Mucosa of stomach (tissue), 1 donor: ENCODE results near the gene MAP7.
"Not testable (repeated sequence)": the region's sequence is repeated elsewhere in the genome, so short reads cannot be mapped to it uniquely, and the experiment has no call there.

ENCODE experiments used
- H3K27me3 ChIP-seq: one replicate; pipeline ENCODE4 v1.7.0; 2013; ENCODE audit warnings: mild to moderate bottlenecking, low read length; ENCODE audit not compliant: control insufficient read depth, insufficient read depth
- H3K36me3 ChIP-seq: one replicate; pipeline ENCODE4 v1.7.0; 2013; ENCODE audit warnings: low read length; ENCODE audit not compliant: control insufficient read depth, insufficient read depth
- H3K4me1 ChIP-seq: one replicate; pipeline ENCODE4 v1.7.0; 2013; ENCODE audit warnings: mild to moderate bottlenecking, low read length; ENCODE audit not compliant: control insufficient read depth, insufficient read depth
- H3K4me3 ChIP-seq: one replicate; pipeline ENCODE4 v1.7.0; 2013; ENCODE audit warnings: low read length
- H3K9ac ChIP-seq: one replicate; pipeline ENCODE4 v1.7.0; 2013; ENCODE audit warnings: mild to moderate bottlenecking, low read length, moderate library complexity
- H3K9me3 ChIP-seq: one replicate; pipeline ENCODE4 v1.7.0; 2013; ENCODE audit warnings: mild to moderate bottlenecking, low read length, moderate library complexity; ENCODE audit not compliant: control insufficient read depth
- donor health status: Pancreatic carcinoma.

Gene MAP7

DNA sequence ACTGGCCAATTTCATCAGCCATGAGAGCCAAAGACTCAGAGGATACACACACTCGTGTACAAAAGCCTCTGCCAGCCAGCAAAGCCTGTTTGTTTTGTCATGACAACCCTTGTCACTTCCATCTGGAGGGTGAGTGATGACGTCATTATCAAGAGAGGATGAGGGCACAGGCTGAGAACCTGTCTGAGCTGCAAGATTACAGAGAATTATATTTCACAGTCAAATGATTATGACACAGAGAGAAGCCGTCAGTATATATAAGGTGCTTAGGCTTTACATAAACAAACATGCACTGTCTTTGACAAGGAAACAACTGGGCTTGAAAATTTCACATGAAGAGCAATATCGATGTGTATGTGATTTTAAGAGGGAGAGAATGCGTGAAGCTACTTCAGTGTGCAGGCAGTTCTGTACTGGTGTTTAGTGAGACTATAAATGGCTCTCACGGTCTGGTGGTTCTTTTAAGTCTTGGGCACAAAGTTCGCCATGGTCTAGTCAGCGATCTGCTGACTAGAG lies 224.1 kb downstream of the MAP7 start:
- H3K4me3 ChIP-seq, result no peak overlapping the region
- no peaks in the 10 kb centered on the region for H3K4me1 ChIP-seq
- no peaks in the 10 kb centered on the region for H3K36me3 ChIP-seq
- H3K27me3 ChIP-seq, result no peaks in the 10 kb centered on the region
- no peak overlapping the region for H3K9ac ChIP-seq
- no peaks in the 10 kb centered on the region for H3K9me3 ChIP-seq

- Histone ChIP-seq H3K9me3 (no peaks in the 10 kb centered on the region), H3K4me3 (no peak overlapping the region), H3K36me3 (no peaks in the 10 kb centered on the region), H3K9ac (no peak overlapping the region), H3K27me3 (no peaks in the 10 kb centered on the region), H3K4me1 (no peaks in the 10 kb centered on the region)
These were observed 225.4 kb downstream of the MAP7 start for GRCh38 chr6:136324686-136325380.

- H3K4me3 ChIP-seq, result no peak overlapping the region
These were observed 226.7 kb downstream of the MAP7 start for GRCh38 chr6:136323431-136324112.

GRCh38 chr6:136319732-136320131 lies 230.5 kb downstream of the MAP7 start:
- no peaks in the 10 kb centered on the region for H3K9me3 ChIP-seq
- no peaks in the 10 kb centered on the region for H3K36me3 ChIP-seq
- H3K9ac ChIP-seq, result no peak overlapping the region
- no peak overlapping the region for H3K4me3 ChIP-seq
- H3K27me3 ChIP-seq, result no peaks in the 10 kb centered on the region
- no peaks in the 10 kb centered on the region for H3K4me1 ChIP-seq

More at GRCh38 chr6:136323431-136324112, 226.7 kb downstream of the MAP7 start:
- Histone ChIP-seq H3K27me3 (no peaks in the 10 kb centered on the region), H3K36me3 (no peaks in the 10 kb centered on the region), H3K4me1 (no peaks in the 10 kb centered on the region), H3K9me3 (no peaks in the 10 kb centered on the region), H3K9ac (no peak overlapping the region)

- no peak overlapping the region for H3K4me3 ChIP-seq
- H3K27me3 ChIP-seq, result no peaks in the 10 kb centered on the region
- no peak overlapping the region for H3K9ac ChIP-seq
- no peaks in the 10 kb centered on the region for H3K9me3 ChIP-seq
- H3K36me3 ChIP-seq, result no peaks in the 10 kb centered on the region
- H3K4me1 ChIP-seq, result no peaks in the 10 kb centered on the region
These were observed 231.5 kb downstream of the MAP7 start for GRCh38 chr6:136318676-136319075.

DNA sequence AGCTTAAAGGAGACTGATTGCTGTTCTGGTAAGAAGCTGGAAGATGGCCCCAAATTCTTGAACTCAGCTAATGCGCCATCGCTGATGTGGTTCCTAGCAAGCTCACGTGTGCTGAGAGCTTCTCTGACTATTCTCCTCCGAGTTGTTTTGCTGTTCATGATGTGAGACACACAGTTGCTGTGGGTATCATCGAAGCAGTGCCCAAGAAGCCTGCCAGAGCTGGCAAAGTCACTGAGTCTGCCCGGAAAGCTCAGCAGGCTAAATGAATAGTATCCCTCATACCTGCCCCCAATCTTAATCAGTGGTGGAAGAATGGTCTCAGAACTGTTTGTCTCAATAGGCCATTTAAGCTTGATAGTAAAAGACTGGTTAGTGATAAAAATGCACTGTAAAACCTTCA lies 232.3 kb downstream of the MAP7 start:
- no peaks in the 10 kb centered on the region for H3K9me3 ChIP-seq
- no peaks in the 10 kb centered on the region for H3K27me3 ChIP-seq
- H3K4me1 ChIP-seq, result no peaks in the 10 kb centered on the region
- H3K9ac ChIP-seq, result no peak overlapping the region
- H3K36me3 ChIP-seq, result no peaks in the 10 kb centered on the region
- H3K4me3 ChIP-seq, result no peak overlapping the region

GRCh38 chr6:136317021-136317694 lies 233.1 kb downstream of the MAP7 start:
- H3K4me3 ChIP-seq, result no peak overlapping the region
- no peaks in the 10 kb centered on the region for H3K4me1 ChIP-seq
- no peaks in the 10 kb centered on the region for H3K27me3 ChIP-seq
- H3K36me3 ChIP-seq, result no peaks in the 10 kb centered on the region
- no peak overlapping the region for H3K9ac ChIP-seq
- H3K9me3 ChIP-seq, result no peaks in the 10 kb centered on the region

- no peak overlapping the region for H3K9ac ChIP-seq
- no peaks in the 10 kb centered on the region for H3K36me3 ChIP-seq
- no peak overlapping the region for H3K4me3 ChIP-seq
- H3K4me1 ChIP-seq, result no peaks in the 10 kb centered on the region
- H3K27me3 ChIP-seq, result no peaks in the 10 kb centered on the region
- no peaks in the 10 kb centered on the region for H3K9me3 ChIP-seq
These were observed 234.6 kb downstream of the MAP7 start for GRCh38 chr6:136315594-136315993.

DNA sequence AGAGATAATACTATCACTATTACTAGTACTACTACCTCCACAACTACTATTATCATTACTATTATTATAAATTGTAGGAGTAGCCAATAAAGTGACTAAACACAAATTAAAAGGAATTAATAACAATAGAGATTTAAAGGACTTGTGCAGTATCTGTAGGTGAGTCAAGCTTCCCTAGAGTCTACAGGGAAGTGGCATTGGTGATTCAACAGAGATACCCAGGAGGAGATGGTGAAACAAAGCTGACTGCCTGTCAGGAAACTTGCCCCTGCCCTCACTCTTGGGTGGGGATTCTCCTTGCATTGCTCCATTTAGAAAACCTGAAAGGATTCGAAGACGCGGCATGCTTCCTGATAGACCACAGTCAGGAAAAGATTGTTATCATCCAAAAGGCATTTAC lies 237.2 kb downstream of the MAP7 start:
- no peak overlapping the region for H3K9ac ChIP-seq
- no peak overlapping the region for H3K4me3 ChIP-seq
- no peaks in the 10 kb centered on the region for H3K36me3 ChIP-seq
- H3K9me3 ChIP-seq, result no peaks in the 10 kb centered on the region
- no peaks in the 10 kb centered on the region for H3K4me1 ChIP-seq
- H3K27me3 ChIP-seq, result no peaks in the 10 kb centered on the region

GRCh38 chr6:136309729-136310311 lies 240.4 kb downstream of the MAP7 start:
- H3K27me3 ChIP-seq, result no peaks in the 10 kb centered on the region
- no peaks in the 10 kb centered on the region for H3K9me3 ChIP-seq
- H3K9ac ChIP-seq, result no peak overlapping the region
- H3K36me3 ChIP-seq, result no peaks in the 10 kb centered on the region
- H3K4me3 ChIP-seq, result no peak overlapping the region
- no peaks in the 10 kb centered on the region for H3K4me1 ChIP-seq

GRCh38 chr6:136309171-136309570 lies 241.1 kb downstream of the MAP7 start:
- Histone ChIP-seq H3K9ac (no peak overlapping the region), H3K36me3 (no peaks in the 10 kb centered on the region), H3K4me3 (no peak overlapping the region), H3K27me3 (no peaks in the 10 kb centered on the region), H3K4me1 (no peaks in the 10 kb centered on the region), H3K9me3 (no peaks in the 10 kb centered on the region)

DNA sequence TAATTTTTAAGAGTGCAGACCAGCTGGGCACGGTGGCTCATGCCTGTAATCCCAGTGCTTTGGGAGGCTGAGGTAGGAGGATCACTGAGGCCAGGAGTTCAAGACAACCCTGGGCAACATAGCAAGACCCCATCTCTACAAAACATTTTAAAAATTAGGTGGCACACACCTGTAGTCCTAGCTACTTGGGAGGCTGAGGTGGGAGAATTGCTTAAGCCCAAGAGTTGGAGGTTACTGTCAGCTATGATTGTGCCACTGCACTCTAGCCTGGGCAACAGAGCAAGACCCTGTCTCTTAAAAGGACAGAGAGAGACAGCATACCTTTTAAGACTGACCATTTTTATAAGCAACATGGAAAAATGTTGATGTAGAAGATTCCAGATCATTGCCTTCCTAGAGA lies 241.8 kb downstream of the MAP7 start:
- H3K4me3 ChIP-seq, H3K4me1 ChIP-seq, H3K36me3 ChIP-seq, H3K27me3 ChIP-seq, H3K9me3 ChIP-seq, H3K9ac ChIP-seq: not testable (repeated sequence)
